ENCODE data around the gene LTBP1. TPM values are rescaled to one million over a fixed set of nuclear protein-coding genes. Genes with fewer than 3 reads are reported as not detected.

Gene LTBP1
- total and polyA plus RNA-seq, 2 donors (not counting 1 experiment from before 2014, with no cell fraction given): 0.69 TPM; not detected in 1

- no peak for ATAC-seq (ENCODE audit: low read depth)
- WGBS (ENCODE audit: insufficient coverage): 93% methylated on average over 2 of the region's 2 CpGs
- no peaks in the 10 kb centered on the region for H3K4me1 Mint-ChIP-seq
Observed at GRCh38 chr2:33421820-33422219, 475.1 kb downstream of the LTBP1 start.

DNA sequence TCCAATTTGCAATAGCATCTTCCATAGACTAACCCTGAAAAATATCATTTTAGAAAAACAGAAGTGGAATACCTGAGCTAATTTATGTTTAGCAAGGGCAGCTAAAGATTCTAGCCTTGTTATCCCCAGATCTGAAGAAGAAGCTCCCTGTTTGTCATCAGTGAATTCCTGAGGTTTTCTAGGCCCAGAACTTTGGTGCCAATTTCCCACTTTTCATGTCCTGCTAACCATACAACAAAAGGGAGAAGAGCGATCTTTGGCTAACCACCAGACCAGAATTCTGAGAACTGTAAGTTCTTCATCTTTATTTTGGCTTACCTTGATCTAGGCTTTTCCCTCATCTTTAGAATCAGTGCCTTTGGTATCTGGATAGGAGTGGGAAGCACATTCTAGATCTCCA is 478.4 kb downstream of the LTBP1 start:
- Mint-ChIP-seq H3K27ac (no peak overlapping the region), H3K4me3 (no peak overlapping the region), H3K9me3 (ENCODE audit: insufficient read depth) (no peaks in the 10 kb centered on the region), H3K4me1 (no peaks in the 10 kb centered on the region), H3K27me3 (peaks cover 7% of the 10 kb centered on the region)
- TF ChIP-seq, protein P1, sequence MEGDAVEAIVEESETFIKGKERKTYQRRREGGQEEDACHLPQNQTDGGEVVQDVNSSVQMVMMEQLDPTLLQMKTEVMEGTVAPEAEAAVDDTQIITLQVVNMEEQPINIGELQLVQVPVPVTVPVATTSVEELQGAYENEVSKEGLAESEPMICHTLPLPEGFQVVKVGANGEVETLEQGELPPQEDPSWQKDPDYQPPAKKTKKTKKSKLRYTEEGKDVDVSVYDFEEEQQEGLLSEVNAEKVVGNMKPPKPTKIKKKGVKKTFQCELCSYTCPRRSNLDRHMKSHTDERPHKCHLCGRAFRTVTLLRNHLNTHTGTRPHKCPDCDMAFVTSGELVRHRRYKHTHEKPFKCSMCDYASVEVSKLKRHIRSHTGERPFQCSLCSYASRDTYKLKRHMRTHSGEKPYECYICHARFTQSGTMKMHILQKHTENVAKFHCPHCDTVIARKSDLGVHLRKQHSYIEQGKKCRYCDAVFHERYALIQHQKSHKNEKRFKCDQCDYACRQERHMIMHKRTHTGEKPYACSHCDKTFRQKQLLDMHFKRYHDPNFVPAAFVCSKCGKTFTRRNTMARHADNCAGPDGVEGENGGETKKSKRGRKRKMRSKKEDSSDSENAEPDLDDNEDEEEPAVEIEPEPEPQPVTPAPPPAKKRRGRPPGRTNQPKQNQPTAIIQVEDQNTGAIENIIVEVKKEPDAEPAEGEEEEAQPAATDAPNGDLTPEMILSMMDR (IDR thresholded peaks at IDR 0.05): no peak
- TF ChIP-seq EZH2 (IDR thresholded peaks at IDR 0.05; ENCODE audit: borderline replicate concordance, insufficient read depth, low read depth, low read length, poor library complexity, severe bottlenecking): no peak
- ChIA-PET CTCF (no interaction called here), POLR2A (no interaction called here)
- H3K9me3 ChIP-seq (ENCODE audit: control extremely low read depth in 1 of 3, control insufficient read depth in 2 of 3, insufficient read depth in 1 of 3, low read length in 2 of 3): no peaks in the 10 kb centered on the region
- no peaks in the 10 kb centered on the region for H3K4me1 ChIP-seq (ENCODE audit: control insufficient read depth in 2 of 2, insufficient read depth in 2 of 2, low read length in 2 of 2)
- ATAC-seq (ENCODE audit: low read depth): no peak
- H3K79me2 ChIP-seq (ENCODE audit: control insufficient read depth, insufficient read depth, low read length): no peaks in the 10 kb centered on the region
- intact Hi-C loops (cut with micrococcal nuclease): no loop called here
- H3K9ac ChIP-seq (ENCODE audit: low read length): no peak overlapping the region
- H3K27ac ChIP-seq (ENCODE audit: low read length in 2 of 2): no peak overlapping the region
- H2AFZ ChIP-seq (ENCODE audit: insufficient read depth, low read depth, low read length, poor library complexity, severe bottlenecking): no peak overlapping the region
- H4K20me1 ChIP-seq (ENCODE audit: control insufficient read depth, insufficient read depth, low read length, poor library complexity, severe bottlenecking): no peaks in the 10 kb centered on the region
- no peak overlapping the region for H3K4me2 ChIP-seq (replicated peaks; ENCODE audit: low read depth, low read length, poor library complexity, severe bottlenecking)
- no peak overlapping the region for H3K4me3 ChIP-seq (ENCODE audit: control extremely low read depth in 1 of 5, extremely low read depth in 1 of 5, insufficient read depth in 1 of 5, low read depth in 2 of 5, low read length in 4 of 5)
- H3K27me3 ChIP-seq (replicated peaks in 1 of 4; ENCODE audit: control extremely low read depth in 1 of 4, control insufficient read depth in 3 of 4, insufficient read depth in 4 of 4, low read length in 3 of 4): no peaks in the 10 kb centered on the region
- H3K36me3 ChIP-seq (replicated peaks in 1 of 2; ENCODE audit: control extremely low read depth in 1 of 2, control insufficient read depth in 1 of 2, extremely low read depth in 1 of 2, insufficient read depth in 2 of 2, low read length in 1 of 2): no peaks in the 10 kb centered on the region
- no CpG with 5 or more reads among the region's 1 CpG for WGBS (ENCODE audit: insufficient coverage)
- no peak for DNase-seq

More at GRCh38 chr2:33421820-33422219, 475.1 kb downstream of the LTBP1 start:
- H2AFZ ChIP-seq (ENCODE audit: insufficient read depth, low read depth, low read length, poor library complexity, severe bottlenecking): no peak overlapping the region
- TF ChIP-seq, protein P1 (IDR thresholded peaks at IDR 0.05): no peak
- TF ChIP-seq EZH2 (IDR thresholded peaks at IDR 0.05; ENCODE audit: borderline replicate concordance, insufficient read depth, low read depth, low read length, poor library complexity, severe bottlenecking): no peak
- no peak overlapping the region for H3K27ac ChIP-seq (ENCODE audit: low read length in 2 of 2)
- no peaks in the 10 kb centered on the region for H3K27me3 ChIP-seq (replicated peaks in 1 of 4; ENCODE audit: control extremely low read depth in 1 of 4, control insufficient read depth in 3 of 4, insufficient read depth in 4 of 4, low read length in 3 of 4)
- Mint-ChIP-seq H3K27me3 (peaks cover 7% of the 10 kb centered on the region), H3K4me3 (no peak overlapping the region), H3K9me3 (ENCODE audit: insufficient read depth) (no peaks in the 10 kb centered on the region), H3K27ac (no peak overlapping the region)
- POLR2A ChIA-PET: no interaction called here
- CTCF ChIA-PET: no interaction called here
- H3K79me2 ChIP-seq (ENCODE audit: control insufficient read depth, insufficient read depth, low read length): no peaks in the 10 kb centered on the region
- intact Hi-C loops (cut with micrococcal nuclease): no loop called here
- no peak overlapping the region for H3K4me2 ChIP-seq (replicated peaks; ENCODE audit: low read depth, low read length, poor library complexity, severe bottlenecking)
- no peak for DNase-seq
- no peaks in the 10 kb centered on the region for H3K4me1 ChIP-seq (ENCODE audit: control insufficient read depth in 2 of 2, insufficient read depth in 2 of 2, low read length in 2 of 2)
- no peaks in the 10 kb centered on the region for H4K20me1 ChIP-seq (ENCODE audit: control insufficient read depth, insufficient read depth, low read length, poor library complexity, severe bottlenecking)
- H3K4me3 ChIP-seq (ENCODE audit: control extremely low read depth in 1 of 5, extremely low read depth in 1 of 5, insufficient read depth in 1 of 5, low read depth in 2 of 5, low read length in 4 of 5): no peak overlapping the region
- H3K9ac ChIP-seq (ENCODE audit: low read length): no peak overlapping the region
- no peaks in the 10 kb centered on the region for H3K36me3 ChIP-seq (replicated peaks in 1 of 2; ENCODE audit: control extremely low read depth in 1 of 2, control insufficient read depth in 1 of 2, extremely low read depth in 1 of 2, insufficient read depth in 2 of 2, low read length in 1 of 2)
- no peaks in the 10 kb centered on the region for H3K9me3 ChIP-seq (ENCODE audit: control extremely low read depth in 1 of 3, control insufficient read depth in 2 of 3, insufficient read depth in 1 of 3, low read length in 2 of 3)
